ENCODE data around the gene GPR55.

DNA sequence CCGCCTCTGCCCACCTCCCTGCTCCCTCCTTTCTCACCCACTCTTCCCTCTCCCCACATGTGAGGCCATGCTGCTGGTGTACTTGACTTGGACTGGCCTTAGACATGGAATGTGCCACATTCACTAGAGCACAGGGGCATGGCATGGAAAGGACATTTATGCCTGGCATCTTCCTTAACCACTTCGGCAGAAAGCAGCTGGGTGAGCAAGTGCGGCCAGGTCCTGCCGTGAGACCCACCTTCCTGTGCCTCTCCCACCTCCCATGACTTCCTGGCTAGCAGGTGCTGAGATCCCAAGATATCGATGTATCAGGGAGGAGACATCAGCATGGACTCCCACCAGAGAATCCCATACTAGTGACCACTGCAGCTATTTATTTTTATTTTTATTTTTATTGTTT, 13.0 kb downstream of the GPR55 start:
- TF ChIP-seq POLR2AphosphoS5 (IDR thresholded peaks at IDR 0.05) (no peak), POLR2A (IDR thresholded peaks at IDR 0.05) (no peak), EP300 (IDR thresholded peaks at IDR 0.05) (no peak)
- TF ChIP-seq, protein P1, sequence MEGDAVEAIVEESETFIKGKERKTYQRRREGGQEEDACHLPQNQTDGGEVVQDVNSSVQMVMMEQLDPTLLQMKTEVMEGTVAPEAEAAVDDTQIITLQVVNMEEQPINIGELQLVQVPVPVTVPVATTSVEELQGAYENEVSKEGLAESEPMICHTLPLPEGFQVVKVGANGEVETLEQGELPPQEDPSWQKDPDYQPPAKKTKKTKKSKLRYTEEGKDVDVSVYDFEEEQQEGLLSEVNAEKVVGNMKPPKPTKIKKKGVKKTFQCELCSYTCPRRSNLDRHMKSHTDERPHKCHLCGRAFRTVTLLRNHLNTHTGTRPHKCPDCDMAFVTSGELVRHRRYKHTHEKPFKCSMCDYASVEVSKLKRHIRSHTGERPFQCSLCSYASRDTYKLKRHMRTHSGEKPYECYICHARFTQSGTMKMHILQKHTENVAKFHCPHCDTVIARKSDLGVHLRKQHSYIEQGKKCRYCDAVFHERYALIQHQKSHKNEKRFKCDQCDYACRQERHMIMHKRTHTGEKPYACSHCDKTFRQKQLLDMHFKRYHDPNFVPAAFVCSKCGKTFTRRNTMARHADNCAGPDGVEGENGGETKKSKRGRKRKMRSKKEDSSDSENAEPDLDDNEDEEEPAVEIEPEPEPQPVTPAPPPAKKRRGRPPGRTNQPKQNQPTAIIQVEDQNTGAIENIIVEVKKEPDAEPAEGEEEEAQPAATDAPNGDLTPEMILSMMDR (IDR thresholded peaks at IDR 0.05): no peak
